Colonic mucosa (tissue), 4 donors: ENCODE measurements around the gene GRIK2. TPM values are rescaled to one million over a fixed set of nuclear protein-coding genes. Genes with fewer than 3 reads are reported as not detected.

Experiments used
- DNase-seq: peaks from one replicate; pipeline ENCODE4 v3.0.0-alpha.2; 2020
- H3K27ac ChIP-seq: fragments of 200-600 bp; one replicate; pipeline ENCODE4 v1.8.0; 2021
- H3K27me3 ChIP-seq: fragments of 200-600 bp; one replicate; pipeline ENCODE4 v1.8.0; 2021
- H3K36me3 ChIP-seq: fragments of 200-600 bp; one replicate; pipeline ENCODE4 v1.8.0; 2021
- H3K4me1 ChIP-seq: fragments of 200-600 bp; one replicate; pipeline ENCODE4 v1.8.0; 2021; ENCODE audit warnings: mild to moderate bottlenecking
- H3K4me3 ChIP-seq: fragments of 200-600 bp; one replicate; pipeline ENCODE4 v1.8.0; 2021
- H3K9ac ChIP-seq, 2 donors: one replicate each; pipeline ENCODE4 v1.7.0; 2013; ENCODE audit warnings: control low read depth in 2 of 2, low read depth in 2 of 2, low read length in 2 of 2
- H3K9me3 ChIP-seq: fragments of 200-600 bp; one replicate; pipeline ENCODE4 v1.8.0; 2021
- CTCF ChIP-seq: fragments of 200-600 bp; IDR thresholded peaks from one replicate; pipeline ENCODE4 v1.8.0; 2022; ENCODE audit warnings: antibody characterized with exemption, mild to moderate bottlenecking
- intact Hi-C: fragments of 100-400 bp; cut with DNase I; formaldehyde crosslinking; loops from one replicate; pipeline ENCODE4 v1.14.1; 2022
- total RNA-seq, 2 donors: library from RNA; stranded (reverse); fragmentation: NEBNext Ultra II Directional in 1 of 2; extraction: Animal tissue kit (Norgen Biotek cat#: 25700) in 1 of 2; gene quantifications; one replicate each; pipeline ENCODE4 v1.2.1, GENCODE V29; 2021
- donor health status: healthy.
- donor health status: DM: no; HTN: no; CAD: no.
- donor health status: DM: no; HTN: no; CAD: no.

Gene GRIK2
- total RNA-seq, 2 donors from 2014 or later, result 0.50 to 0.72 TPM

DNA sequence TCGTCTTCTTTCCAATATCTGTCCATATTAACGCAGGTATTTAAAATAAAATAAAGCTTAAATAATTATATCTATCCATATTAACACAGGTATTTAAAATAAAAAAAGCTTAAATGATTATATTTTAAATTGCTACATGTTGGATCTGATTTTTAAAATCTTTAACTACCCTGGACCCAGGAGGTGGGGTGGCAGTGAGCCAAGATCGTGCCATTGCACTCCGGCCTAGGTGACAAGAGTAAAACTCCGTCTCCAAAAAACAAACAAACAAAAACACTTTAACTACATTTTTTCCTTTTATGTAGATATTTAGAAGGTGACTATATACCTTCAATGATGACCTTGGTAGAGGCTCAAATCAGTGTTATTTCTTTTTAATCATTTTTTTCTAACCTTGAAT lies 211.9 kb downstream of the GRIK2 start:
- Histone ChIP-seq H3K27me3 (no peaks in the 10 kb centered on the region), H3K4me1 (no peaks in the 10 kb centered on the region), H3K27ac (no peak overlapping the region), H3K4me3 (no peak overlapping the region), H3K9ac (no peak overlapping the region), H3K36me3 (no peaks in the 10 kb centered on the region), H3K9me3 (no peaks in the 10 kb centered on the region)
- intact Hi-C loops, result no loop called here
- DNase-seq, result no peak
- no peak for TF ChIP-seq CTCF

DNA sequence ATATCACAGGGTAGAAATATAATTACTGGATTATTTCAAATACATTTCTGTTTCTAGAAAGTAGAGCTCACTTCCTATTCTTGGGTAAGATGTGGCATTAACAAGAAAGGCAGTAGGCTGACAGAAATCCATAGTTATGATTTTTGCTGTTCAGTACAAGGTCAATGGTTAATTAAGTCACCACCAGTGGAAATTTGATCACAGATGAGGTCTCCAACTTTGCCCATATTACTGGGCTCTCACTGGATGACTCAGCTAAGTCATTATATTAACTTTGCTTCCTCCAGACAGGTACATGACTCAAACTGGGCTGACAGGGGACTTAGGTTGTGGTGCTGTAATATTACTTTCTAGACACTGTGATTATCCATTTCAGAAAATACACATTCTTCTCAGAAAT lies 212.4 kb downstream of the GRIK2 start:
- H3K9me3 ChIP-seq, result no peaks in the 10 kb centered on the region
- DNase-seq, result no peak
- H3K27me3 ChIP-seq, result no peaks in the 10 kb centered on the region
- intact Hi-C loops, result no loop called here
- no peak overlapping the region for H3K4me3 ChIP-seq
- no peak for TF ChIP-seq CTCF
- no peak overlapping the region for H3K27ac ChIP-seq
- H3K9ac ChIP-seq, result no peak overlapping the region
- no peaks in the 10 kb centered on the region for H3K36me3 ChIP-seq
- no peaks in the 10 kb centered on the region for H3K4me1 ChIP-seq

DNA sequence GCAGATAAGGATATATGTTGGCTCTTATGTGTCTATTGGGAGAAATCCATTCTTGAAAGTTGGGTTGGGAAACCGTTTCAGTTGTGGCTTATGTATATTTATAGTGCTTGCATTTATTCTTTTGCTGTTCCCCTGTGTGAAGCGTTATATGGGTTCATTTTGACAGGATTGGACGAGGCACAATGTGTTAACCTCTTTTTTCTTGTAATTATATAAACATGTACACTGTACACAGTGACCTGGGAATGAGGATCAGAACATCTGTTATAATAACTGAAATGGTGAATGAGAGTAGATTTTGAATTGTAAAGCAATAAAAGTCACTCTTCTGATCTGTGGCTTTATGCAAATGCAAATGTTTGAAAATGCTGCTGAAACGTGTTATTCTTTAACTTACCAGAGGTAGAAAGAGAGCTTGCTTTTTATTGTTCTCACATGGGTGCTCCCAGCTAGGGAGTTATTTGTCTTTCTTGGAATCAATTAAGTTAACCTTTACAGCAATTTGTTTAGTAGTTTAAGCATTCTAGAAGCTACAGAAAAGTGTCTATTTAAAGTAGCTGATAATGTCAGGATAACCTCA lies 213.7 kb downstream of the GRIK2 start:
- no peaks in the 10 kb centered on the region for H3K36me3 ChIP-seq
- H3K27me3 ChIP-seq, result no peaks in the 10 kb centered on the region
- no peak overlapping the region for H3K4me3 ChIP-seq
- H3K4me1 ChIP-seq, result no peaks in the 10 kb centered on the region
- TF ChIP-seq CTCF, result no peak
- intact Hi-C loops, result no loop called here
- no peak for DNase-seq
- no peak overlapping the region for H3K9ac ChIP-seq
- H3K9me3 ChIP-seq, result no peaks in the 10 kb centered on the region
- no peak overlapping the region for H3K27ac ChIP-seq

DNA sequence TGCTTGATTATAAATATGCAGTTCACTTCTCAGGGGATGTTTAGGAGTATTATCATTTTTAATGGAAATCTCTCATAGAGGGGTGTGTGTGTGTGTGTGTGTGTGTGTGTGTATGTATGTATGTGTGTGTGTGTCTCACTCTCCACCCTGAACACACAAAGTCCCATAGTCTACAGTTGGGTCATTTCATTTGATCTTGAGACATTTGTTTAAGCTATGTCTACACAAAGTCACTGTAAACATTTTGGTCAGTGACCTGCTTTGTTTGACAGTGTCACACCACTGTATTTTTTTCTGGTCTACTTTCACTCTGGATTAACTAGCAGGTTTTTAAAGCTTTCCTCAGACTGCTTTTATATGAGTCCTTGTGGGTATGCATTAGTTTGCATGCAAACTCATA lies 215.2 kb downstream of the GRIK2 start:
- H3K4me3 ChIP-seq, result no peak overlapping the region
- no peak for TF ChIP-seq CTCF
- H3K4me1 ChIP-seq, result no peaks in the 10 kb centered on the region
- H3K27me3 ChIP-seq, result no peaks in the 10 kb centered on the region
- H3K9ac ChIP-seq, result no peak overlapping the region
- no peaks in the 10 kb centered on the region for H3K9me3 ChIP-seq
- intact Hi-C loops, result no loop called here
- DNase-seq, result no peak
- no peak overlapping the region for H3K27ac ChIP-seq
- no peaks in the 10 kb centered on the region for H3K36me3 ChIP-seq

GRCh38 chr6:101613556-101613955 lies 220.0 kb downstream of the GRIK2 start:
- no peak for TF ChIP-seq CTCF
- intact Hi-C loops, result no loop called here
- no peak for DNase-seq

More at GRCh38 chr6:101613556-101613955, 220.0 kb downstream of the GRIK2 start:
- Histone ChIP-seq H3K36me3 (no peaks in the 10 kb centered on the region), H3K27ac (no peak overlapping the region), H3K9me3 (no peaks in the 10 kb centered on the region), H3K4me3 (no peak overlapping the region), H3K27me3 (no peaks in the 10 kb centered on the region), H3K4me1 (no peaks in the 10 kb centered on the region), H3K9ac (no peak overlapping the region)
